GM12874 (cell line): ENCODE results near the gene AADAC.

Experiments
- CTCF ChIP-seq: IDR thresholded peaks from 2 replicates; pipeline ENCODE4 v1.5.1; 2011; ENCODE audit warnings: low read depth, mild to moderate bottlenecking, control low read depth, low read length, moderate library complexity; ENCODE audit not compliant: insufficient read depth

The AADAC gene

GRCh38 chr3:151800431-151800830 is 13.5 kb upstream of the AADAC start:
- TF ChIP-seq CTCF: no peak

- TF ChIP-seq CTCF: no peak
These were observed 9.6 kb upstream of the AADAC start for GRCh38 chr3:151804267-151804666.

DNA sequence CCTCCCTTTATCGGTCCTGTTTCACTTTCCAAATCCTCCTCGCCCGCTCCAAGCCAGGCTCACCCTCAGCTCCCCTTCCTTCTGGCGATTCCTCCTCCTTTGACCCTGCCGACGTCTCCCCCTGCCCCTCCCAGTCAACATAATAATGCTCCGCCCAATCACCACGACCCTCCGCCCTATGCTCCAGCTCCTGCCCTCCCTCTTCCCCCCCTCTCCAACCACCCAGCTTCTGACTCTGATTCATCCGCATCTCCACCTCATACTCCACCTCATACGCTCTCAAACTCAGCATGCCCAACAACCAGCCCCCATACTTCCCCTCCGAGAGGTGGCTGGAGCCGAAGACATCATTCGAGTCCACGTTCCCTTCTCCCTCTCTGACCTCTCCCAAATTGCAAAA is 7.1 kb upstream of the AADAC start:
- TF ChIP-seq CTCF: no peak

DNA sequence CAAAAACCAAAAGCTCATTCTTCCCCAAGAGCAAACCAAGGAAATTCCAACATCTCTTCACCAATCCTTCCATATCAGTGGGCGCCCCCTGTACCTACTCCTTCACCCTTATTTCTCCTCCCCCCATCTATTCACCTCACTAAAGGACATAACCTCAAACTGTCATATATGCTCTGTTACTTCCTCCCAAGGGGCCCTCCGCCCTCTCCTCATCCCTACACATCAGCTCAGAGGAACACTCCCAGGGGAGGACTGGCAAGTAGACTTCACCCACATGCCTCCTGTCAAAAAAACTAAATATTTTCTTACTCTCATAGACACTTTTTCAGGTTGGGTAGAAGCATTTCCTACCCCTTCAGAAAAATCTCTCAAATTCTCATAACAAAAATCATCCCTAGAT is 2.4 kb upstream of the AADAC start:
- no peak for TF ChIP-seq CTCF

- TF ChIP-seq CTCF: no peak
These were observed 672 bp downstream of the AADAC start for GRCh38 chr3:151814588-151814987.

- no peak for TF ChIP-seq CTCF
These were observed 2.2 kb downstream of the AADAC start for GRCh38 chr3:151816091-151816604.

DNA sequence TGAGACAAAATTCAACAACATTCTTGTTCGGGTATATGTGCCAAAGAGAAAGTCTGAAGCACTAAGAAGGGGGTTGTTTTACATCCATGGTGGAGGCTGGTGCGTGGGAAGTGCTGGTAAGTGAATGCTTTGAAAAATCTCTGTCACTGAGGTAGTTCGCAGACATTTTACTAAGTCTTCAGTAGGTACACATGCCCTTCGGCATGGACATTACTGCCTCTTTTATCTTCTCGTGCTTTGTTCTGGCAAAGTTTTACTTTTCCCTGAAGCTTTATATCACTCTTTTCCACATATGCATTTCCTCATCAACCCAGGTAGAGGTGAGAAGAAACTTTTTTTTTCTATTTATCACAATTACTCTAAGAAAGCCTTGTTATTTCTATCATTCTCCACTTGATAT is 3.6 kb downstream of the AADAC start:
- no peak for TF ChIP-seq CTCF

GRCh38 chr3:151818361-151818760 is 4.4 kb downstream of the AADAC start:
- TF ChIP-seq CTCF: no peak
